Suprapubic skin (tissue), 4 donors: ENCODE results near the gene FAM83F.

Experiments used
- CTCF ChIP-seq, 2 donors: fragments of 200-600 bp in 1 of 2; fragments of 450-650 bp in 1 of 2; sonication (generic) in 1 of 2; IDR thresholded peaks; one replicate each; pipeline ENCODE4 v1.5.1; 2016 to 2019; ENCODE audit warnings: antibody characterized with exemption in 2 of 2, mild to moderate bottlenecking in 1 of 2, moderate library complexity in 1 of 2
- EP300 ChIP-seq: sonication (generic); formaldehyde crosslinking; IDR thresholded peaks from one replicate; pipeline ENCODE4 v1.6.1; 2017; ENCODE audit warnings: antibody characterized with exemption
- POLR2A ChIP-seq, 2 donors: fragments of 450-650 bp; IDR thresholded peaks; one replicate each; pipeline ENCODE4 v1.6.1; 2017; ENCODE audit warnings: antibody characterized with exemption in 2 of 2, mild to moderate bottlenecking in 2 of 2, moderate library complexity in 2 of 2
- POLR2AphosphoS5 ChIP-seq, 3 donors: sonication (generic); formaldehyde crosslinking; IDR thresholded peaks; one replicate each; pipeline ENCODE4 v1.6.1; 2017; ENCODE audit warnings: antibody characterized with exemption in 3 of 3

GRCh38 chr22:40023341-40023841, 28.6 kb downstream of the FAM83F start:
- TF ChIP-seq POLR2AphosphoS5 (IDR thresholded peaks at IDR 0.05) = no peak
- TF ChIP-seq CTCF (IDR thresholded peaks at IDR 0.05) = no peak
- no peak for TF ChIP-seq EP300
- TF ChIP-seq POLR2A (IDR thresholded peaks at IDR 0.05) = no peak
